ENCODE results near the gene CFHR4.
"Not testable (repeated sequence)": the region's sequence is repeated elsewhere in the genome, so short reads cannot be mapped to it uniquely, and the experiment has no call there.

CFHR4 gene

DNA sequence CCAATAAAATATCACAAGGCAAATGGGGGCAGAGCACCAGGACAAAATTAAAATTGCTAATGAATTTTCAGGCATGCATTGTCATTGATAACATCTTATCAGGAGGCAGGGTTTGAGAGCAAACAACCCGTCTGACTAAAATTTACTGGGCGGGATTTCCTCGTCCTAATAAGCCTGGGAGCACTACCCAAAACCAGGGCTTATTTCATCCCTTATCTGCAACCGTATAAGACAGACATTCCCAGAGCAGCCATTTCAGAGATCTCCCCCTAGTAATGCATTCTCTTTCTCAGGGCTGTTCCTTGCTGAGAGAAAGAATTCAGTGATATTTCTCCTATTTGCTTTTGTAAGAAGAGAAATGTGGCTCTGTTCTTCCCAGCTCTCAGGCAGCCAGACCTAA lies 1.3 kb upstream of the CFHR4 start:
- H3K27ac ChIP-seq (ENCODE audit: low read depth, low read length); H3K4me1 ChIP-seq (ENCODE audit: insufficient read depth, low read length); H3K9ac ChIP-seq (ENCODE audit: low read length); H3K27me3 ChIP-seq (ENCODE audit: control insufficient read depth in 1 of 2, insufficient read depth in 2 of 2, low read length in 2 of 2); H3K36me3 ChIP-seq (ENCODE audit: insufficient read depth, low read length); H3K9me3 ChIP-seq (ENCODE audit: low read length); H3K4me3 ChIP-seq (ENCODE audit: low read depth in 1 of 2, low read length in 2 of 2): not testable (repeated sequence)

DNA sequence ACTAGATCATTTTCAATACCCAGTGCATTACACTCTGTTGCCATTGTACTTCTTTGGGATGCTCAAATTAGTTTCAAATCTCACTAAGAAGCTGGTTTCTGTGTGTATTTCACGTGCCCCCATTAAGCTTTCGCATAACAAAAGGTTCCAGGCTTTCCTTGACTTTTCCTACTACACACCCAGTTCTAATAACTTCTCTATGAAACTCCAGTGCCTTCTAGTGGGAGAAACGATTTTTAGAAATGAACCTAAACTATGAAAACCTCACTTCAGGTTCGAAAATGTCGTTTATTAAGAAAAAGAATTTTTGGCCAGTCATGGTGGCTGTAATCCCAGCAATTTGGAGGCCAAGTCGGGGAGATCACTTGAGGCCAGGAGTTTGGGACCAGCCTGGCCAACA lies 2.8 kb downstream of the CFHR4 start:
- H3K36me3 ChIP-seq (ENCODE audit: insufficient read depth, low read length), result no peaks in the 10 kb centered on the region
- no peak overlapping the region for H3K4me3 ChIP-seq (ENCODE audit: low read depth in 1 of 2, low read length in 2 of 2)
- no peak overlapping the region for H3K27ac ChIP-seq (ENCODE audit: low read depth, low read length)
- H3K27me3 ChIP-seq (ENCODE audit: control insufficient read depth in 1 of 2, insufficient read depth in 2 of 2, low read length in 2 of 2), result no peaks in the 10 kb centered on the region
- H3K4me1 ChIP-seq (ENCODE audit: insufficient read depth, low read length), result no peaks in the 10 kb centered on the region
- no peaks in the 10 kb centered on the region for H3K9me3 ChIP-seq (ENCODE audit: low read length)
- H3K9ac ChIP-seq (ENCODE audit: low read length), result no peak overlapping the region

DNA sequence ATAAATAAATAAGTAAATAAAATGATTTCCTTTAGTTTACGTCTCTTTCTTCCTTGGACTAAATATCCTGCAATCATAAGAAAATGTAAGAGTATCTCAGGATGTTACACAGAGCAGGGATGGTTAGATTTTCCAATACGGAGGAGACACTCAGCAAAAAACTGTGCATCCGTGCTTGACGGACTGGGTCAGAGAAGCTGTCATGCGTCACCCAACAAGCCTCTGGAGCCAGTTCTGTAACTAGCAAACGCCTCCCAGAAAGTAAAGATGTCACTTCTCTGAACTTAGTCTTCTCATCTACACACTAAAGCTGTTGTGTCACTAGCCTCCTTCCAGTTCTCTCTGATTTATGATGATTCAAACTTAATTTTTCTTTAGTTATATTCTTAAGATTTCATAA lies 3.4 kb downstream of the CFHR4 start:
- no peaks in the 10 kb centered on the region for H3K27me3 ChIP-seq (ENCODE audit: control insufficient read depth in 1 of 2, insufficient read depth in 2 of 2, low read length in 2 of 2)
- no peaks in the 10 kb centered on the region for H3K4me1 ChIP-seq (ENCODE audit: insufficient read depth, low read length)
- no peak overlapping the region for H3K27ac ChIP-seq (ENCODE audit: low read depth, low read length)
- H3K9me3 ChIP-seq (ENCODE audit: low read length), result no peaks in the 10 kb centered on the region
- H3K9ac ChIP-seq (ENCODE audit: low read length), result no peak overlapping the region
- no peaks in the 10 kb centered on the region for H3K36me3 ChIP-seq (ENCODE audit: insufficient read depth, low read length)
- no peak overlapping the region for H3K4me3 ChIP-seq (ENCODE audit: low read depth in 1 of 2, low read length in 2 of 2)

DNA sequence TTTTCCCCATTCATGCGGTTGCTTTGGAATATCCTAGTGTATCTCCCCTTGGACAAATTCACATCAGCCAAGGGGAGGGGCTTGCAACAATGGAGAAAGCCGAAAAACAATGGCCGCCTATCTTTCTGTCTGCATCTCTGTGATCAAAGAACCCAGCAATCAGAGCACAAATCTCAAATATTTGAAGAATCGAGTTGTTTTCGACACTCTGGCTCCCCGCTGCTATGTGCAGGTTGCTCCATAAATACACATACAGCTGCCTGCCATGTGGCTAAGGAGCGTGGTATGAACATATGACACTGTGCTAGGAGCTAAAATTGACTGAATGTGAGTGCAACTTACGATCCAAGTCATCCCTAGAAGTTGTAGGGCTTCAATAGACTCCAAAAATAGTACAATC lies 8.5 kb downstream of the CFHR4 start:
- Histone ChIP-seq H3K4me1 (ENCODE audit: insufficient read depth, low read length) (no peaks in the 10 kb centered on the region), H3K9me3 (ENCODE audit: low read length) (no peaks in the 10 kb centered on the region), H3K9ac (ENCODE audit: low read length) (no peak overlapping the region), H3K27me3 (ENCODE audit: control insufficient read depth in 1 of 2, insufficient read depth in 2 of 2, low read length in 2 of 2) (no peaks in the 10 kb centered on the region), H3K36me3 (ENCODE audit: insufficient read depth, low read length) (no peaks in the 10 kb centered on the region), H3K4me3 (ENCODE audit: low read depth in 1 of 2, low read length in 2 of 2) (no peak overlapping the region), H3K27ac (ENCODE audit: low read depth, low read length) (no peak overlapping the region)

DNA sequence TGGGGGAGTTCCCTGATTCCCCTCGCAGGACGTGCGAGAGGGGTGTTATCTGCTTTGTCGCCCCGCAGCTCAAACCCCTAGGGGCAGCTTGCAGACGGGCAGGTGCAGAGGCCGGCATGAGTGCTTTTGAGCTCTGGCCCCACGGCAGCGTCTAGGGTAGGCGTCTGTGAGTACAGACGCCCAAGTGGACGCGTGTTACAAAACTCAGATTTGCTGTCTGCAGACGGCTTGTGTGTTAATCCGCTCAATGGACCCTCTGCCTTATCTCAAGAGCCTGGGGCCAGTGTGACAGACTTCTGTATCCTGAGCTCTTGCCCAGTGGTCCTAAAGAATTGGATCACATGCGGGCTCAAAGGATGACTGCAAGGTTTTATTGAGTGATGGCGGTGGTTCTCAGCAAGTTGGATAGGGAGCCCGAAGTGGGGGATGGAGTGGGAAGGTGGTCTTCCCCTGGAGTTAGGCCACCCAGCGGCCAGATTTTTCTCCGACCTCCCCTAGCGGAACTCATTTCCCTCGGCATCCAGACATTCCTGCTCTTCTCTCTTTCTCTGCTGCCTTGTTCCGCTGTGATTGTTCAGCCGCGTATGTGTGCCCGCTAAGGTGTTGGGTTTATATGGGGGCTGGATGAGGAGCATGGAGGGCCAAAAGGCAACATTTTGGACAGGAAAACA lies 9.4 kb downstream of the CFHR4 start:
- H3K27ac ChIP-seq (ENCODE audit: low read depth, low read length), result no peak overlapping the region
- no peaks in the 10 kb centered on the region for H3K27me3 ChIP-seq (ENCODE audit: control insufficient read depth in 1 of 2, insufficient read depth in 2 of 2, low read length in 2 of 2)
- no peaks in the 10 kb centered on the region for H3K4me1 ChIP-seq (ENCODE audit: insufficient read depth, low read length)
- no peaks in the 10 kb centered on the region for H3K9me3 ChIP-seq (ENCODE audit: low read length)
- no peaks in the 10 kb centered on the region for H3K36me3 ChIP-seq (ENCODE audit: insufficient read depth, low read length)
- H3K4me3 ChIP-seq (ENCODE audit: low read depth in 1 of 2, low read length in 2 of 2), result peak overlapping the region in 1 of 2 donors; percentile 26
- H3K9ac ChIP-seq (ENCODE audit: low read length), result no peak overlapping the region

DNA sequence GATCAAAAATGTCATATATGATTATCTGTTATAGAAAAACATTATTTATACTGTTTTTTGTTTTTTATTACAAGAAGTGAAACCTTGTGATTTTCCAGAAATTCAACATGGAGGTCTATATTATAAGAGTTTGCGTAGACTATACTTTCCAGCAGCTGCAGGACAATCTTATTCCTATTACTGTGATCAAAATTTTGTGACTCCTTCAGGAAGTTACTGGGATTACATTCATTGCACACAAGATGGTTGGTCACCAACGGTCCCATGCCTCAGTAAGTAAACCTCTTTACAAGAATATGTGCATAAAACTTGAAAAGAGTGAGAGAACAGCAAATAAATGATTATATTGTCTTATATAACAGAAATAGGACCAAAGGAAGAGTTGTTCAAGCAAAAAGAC lies 14.5 kb downstream of the CFHR4 start:
- H3K4me3 ChIP-seq (ENCODE audit: low read depth in 1 of 2, low read length in 2 of 2), result no peak overlapping the region
- H3K9ac ChIP-seq (ENCODE audit: low read length), result no peak overlapping the region
- H3K27me3 ChIP-seq (ENCODE audit: control insufficient read depth in 1 of 2, insufficient read depth in 2 of 2, low read length in 2 of 2), result no peaks in the 10 kb centered on the region
- no peaks in the 10 kb centered on the region for H3K36me3 ChIP-seq (ENCODE audit: insufficient read depth, low read length)
- H3K4me1 ChIP-seq (ENCODE audit: insufficient read depth, low read length), result no peaks in the 10 kb centered on the region
- no peak overlapping the region for H3K27ac ChIP-seq (ENCODE audit: low read depth, low read length)
- no peaks in the 10 kb centered on the region for H3K9me3 ChIP-seq (ENCODE audit: low read length)

DNA sequence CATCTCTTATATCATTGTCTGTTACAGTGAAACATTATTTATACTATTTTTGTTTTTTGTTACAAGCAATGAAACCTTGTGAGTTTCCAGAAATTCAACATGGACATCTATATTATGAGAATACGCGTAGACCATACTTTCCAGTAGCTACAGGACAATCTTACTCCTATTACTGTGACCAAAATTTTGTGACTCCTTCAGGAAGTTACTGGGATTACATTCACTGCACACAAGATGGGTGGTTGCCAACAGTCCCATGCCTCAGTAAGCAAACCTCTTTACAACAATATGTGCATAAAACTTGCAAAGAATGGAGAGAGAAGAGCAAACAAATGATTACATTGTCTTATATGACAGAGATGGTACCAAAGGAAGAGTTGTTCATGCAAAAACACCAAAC lies 22.4 kb downstream of the CFHR4 start:
- Histone ChIP-seq H3K4me3 (ENCODE audit: low read depth in 1 of 2, low read length in 2 of 2) (no peak overlapping the region), H3K9me3 (ENCODE audit: low read length) (no peaks in the 10 kb centered on the region), H3K9ac (ENCODE audit: low read length) (no peak overlapping the region), H3K27me3 (ENCODE audit: control insufficient read depth in 1 of 2, insufficient read depth in 2 of 2, low read length in 2 of 2) (no peaks in the 10 kb centered on the region), H3K4me1 (ENCODE audit: insufficient read depth, low read length) (no peaks in the 10 kb centered on the region), H3K36me3 (ENCODE audit: insufficient read depth, low read length) (no peaks in the 10 kb centered on the region), H3K27ac (ENCODE audit: low read depth, low read length) (no peak overlapping the region)

DNA sequence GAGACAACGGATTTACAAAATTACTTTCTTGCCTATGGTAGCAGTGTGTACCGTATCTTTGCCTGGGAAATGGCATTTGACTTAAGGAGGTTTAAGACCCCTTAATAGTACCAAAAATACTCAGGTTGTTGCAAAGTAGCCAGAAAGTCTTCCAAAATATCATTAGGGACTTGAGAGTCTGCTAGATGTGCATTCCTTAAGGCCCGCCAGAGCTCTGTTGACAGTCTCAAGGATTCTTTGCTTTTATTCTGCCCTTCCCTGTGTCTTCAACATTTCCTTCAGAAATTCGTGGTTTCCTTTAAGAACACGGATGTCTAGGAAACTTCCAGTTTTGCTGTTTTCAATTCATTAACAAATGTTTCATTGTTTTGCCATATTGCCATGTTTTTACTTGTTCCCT lies 24.4 kb downstream of the CFHR4 start:
- not testable (repeated sequence) for H3K27ac ChIP-seq (ENCODE audit: low read depth, low read length); H3K27me3 ChIP-seq (ENCODE audit: control insufficient read depth in 1 of 2, insufficient read depth in 2 of 2, low read length in 2 of 2); H3K36me3 ChIP-seq (ENCODE audit: insufficient read depth, low read length); H3K9ac ChIP-seq (ENCODE audit: low read length); H3K4me3 ChIP-seq (ENCODE audit: low read depth in 1 of 2, low read length in 2 of 2); H3K9me3 ChIP-seq (ENCODE audit: low read length); H3K4me1 ChIP-seq (ENCODE audit: insufficient read depth, low read length)

DNA sequence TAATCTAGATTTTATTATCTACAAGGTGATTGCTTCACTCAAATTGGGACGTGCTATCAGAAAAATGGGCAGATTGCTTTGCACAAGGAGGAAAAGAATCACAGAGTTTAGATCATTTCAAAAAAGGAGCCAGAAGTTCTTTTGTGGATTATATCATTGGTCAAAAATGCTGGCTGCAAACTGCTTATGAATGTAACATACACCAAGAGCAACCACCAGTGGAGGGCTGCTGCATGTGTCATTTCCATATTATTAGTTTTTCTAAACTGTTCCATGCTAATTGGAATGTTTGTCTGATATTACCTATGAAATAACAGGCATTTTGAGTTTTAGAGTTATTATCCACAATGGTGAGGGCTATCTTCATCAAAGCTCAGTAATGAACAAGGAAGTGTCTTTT lies 39.0 kb downstream of the CFHR4 start:
- H3K27ac ChIP-seq (ENCODE audit: low read depth, low read length); H3K9me3 ChIP-seq (ENCODE audit: low read length); H3K9ac ChIP-seq (ENCODE audit: low read length); H3K27me3 ChIP-seq (ENCODE audit: control insufficient read depth in 1 of 2, insufficient read depth in 2 of 2, low read length in 2 of 2); H3K4me3 ChIP-seq (ENCODE audit: low read depth in 1 of 2, low read length in 2 of 2); H3K4me1 ChIP-seq (ENCODE audit: insufficient read depth, low read length); H3K36me3 ChIP-seq (ENCODE audit: insufficient read depth, low read length): not testable (repeated sequence)

DNA sequence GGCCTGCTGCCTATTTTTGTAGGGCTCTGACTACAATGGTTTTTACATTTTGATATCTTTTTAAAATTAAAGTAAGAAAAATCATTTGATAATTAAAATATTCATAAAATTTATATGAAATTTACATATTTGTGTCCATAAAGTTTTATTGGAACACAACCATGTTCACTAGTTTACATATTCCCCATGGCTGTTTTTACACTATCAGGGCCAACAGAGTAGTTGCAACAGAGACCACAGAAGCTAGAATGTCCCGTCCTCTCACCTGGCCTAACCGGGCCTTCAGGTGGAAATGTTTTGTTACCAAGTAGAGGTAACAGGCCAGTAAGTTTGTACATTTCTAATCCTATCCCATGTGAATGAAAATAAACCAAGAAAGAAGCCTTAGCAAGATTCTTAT lies 45.0 kb downstream of the CFHR4 start:
- not testable (repeated sequence) for H3K36me3 ChIP-seq (ENCODE audit: insufficient read depth, low read length); H3K9me3 ChIP-seq (ENCODE audit: low read length); H3K27me3 ChIP-seq (ENCODE audit: control insufficient read depth in 1 of 2, insufficient read depth in 2 of 2, low read length in 2 of 2); H3K27ac ChIP-seq (ENCODE audit: low read depth, low read length); H3K9ac ChIP-seq (ENCODE audit: low read length); H3K4me1 ChIP-seq (ENCODE audit: insufficient read depth, low read length); H3K4me3 ChIP-seq (ENCODE audit: low read depth in 1 of 2, low read length in 2 of 2)

DNA sequence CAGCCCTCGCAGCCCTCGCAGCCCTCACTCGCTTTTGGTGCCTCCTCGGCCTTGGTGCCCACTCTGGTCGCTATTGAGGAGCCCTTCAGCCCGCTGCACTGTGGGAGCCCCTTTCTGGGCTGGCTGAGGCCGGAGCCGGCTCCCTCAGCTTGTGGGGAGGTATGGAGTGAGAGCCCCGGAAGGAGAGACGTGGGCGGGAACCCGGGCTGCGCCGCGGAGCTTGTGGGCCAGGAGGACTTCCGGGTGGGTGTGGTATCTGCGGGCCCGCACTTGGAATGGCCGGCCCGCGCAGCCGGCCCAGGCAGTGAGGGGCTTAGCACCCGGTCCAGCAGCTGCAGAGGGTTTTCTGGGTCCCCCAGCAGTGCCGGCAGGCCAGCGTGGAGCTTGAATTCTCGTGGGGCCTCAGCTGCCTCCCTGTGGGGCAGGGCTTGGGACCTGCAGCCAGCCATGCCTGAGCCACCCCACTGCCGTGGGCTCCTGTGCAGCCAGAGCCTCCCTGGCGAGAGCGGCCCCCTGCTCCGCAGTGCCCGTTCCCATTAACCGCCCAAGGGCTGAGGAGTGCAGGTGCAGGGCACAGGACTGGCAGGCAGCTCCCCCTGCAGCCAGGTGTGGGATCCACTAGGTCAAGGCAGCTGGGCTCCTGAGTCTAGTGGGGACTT lies 45.8 kb downstream of the CFHR4 start:
- Histone ChIP-seq H3K4me3 (ENCODE audit: low read depth in 1 of 2, low read length in 2 of 2) (no peak overlapping the region), H3K36me3 (ENCODE audit: insufficient read depth, low read length) (no peaks in the 10 kb centered on the region), H3K4me1 (ENCODE audit: insufficient read depth, low read length) (no peaks in the 10 kb centered on the region), H3K9ac (ENCODE audit: low read length) (no peak overlapping the region), H3K27me3 (ENCODE audit: control insufficient read depth in 1 of 2, insufficient read depth in 2 of 2, low read length in 2 of 2) (no peaks in the 10 kb centered on the region), H3K9me3 (ENCODE audit: low read length) (no peaks in the 10 kb centered on the region), H3K27ac (ENCODE audit: low read depth, low read length) (no peak overlapping the region)

DNA sequence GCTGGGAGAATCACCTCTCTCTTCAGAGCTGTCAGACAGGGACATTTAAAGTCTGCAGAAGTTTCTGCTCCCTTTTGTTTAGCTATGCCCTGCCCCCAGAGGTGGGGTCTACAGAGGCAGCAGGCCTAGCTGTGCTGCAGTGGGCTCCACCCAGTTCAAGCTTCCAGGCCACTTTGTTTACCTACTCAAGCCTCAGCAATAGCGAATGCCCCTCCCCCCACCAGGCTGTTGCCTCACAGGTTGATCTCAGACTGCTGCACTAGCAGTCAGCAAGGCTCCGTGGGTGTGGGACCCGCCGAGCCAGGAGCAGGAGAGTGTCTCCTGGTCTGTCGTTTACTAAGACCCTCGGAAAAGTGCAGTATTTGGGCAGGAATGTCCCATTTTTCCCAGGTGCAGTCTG lies 53.6 kb downstream of the CFHR4 start:
- H3K27me3 ChIP-seq (ENCODE audit: control insufficient read depth in 1 of 2, insufficient read depth in 2 of 2, low read length in 2 of 2); H3K4me1 ChIP-seq (ENCODE audit: insufficient read depth, low read length); H3K27ac ChIP-seq (ENCODE audit: low read depth, low read length); H3K4me3 ChIP-seq (ENCODE audit: low read depth in 1 of 2, low read length in 2 of 2); H3K36me3 ChIP-seq (ENCODE audit: insufficient read depth, low read length); H3K9me3 ChIP-seq (ENCODE audit: low read length); H3K9ac ChIP-seq (ENCODE audit: low read length): not testable (repeated sequence)

Data from muscle layer of colon (tissue), 2 donors.